Adipocyte (in vitro differentiated cells): ENCODE data around the gene UNC13C.

Experiments
- DNase-seq: peaks from one replicate; pipeline ENCODE4 v3.0.0-alpha.2; 2015; ENCODE audit warnings: low read depth
- H3K27me3 ChIP-seq: replicated peaks from 2 replicates; pipeline ENCODE4 v1.7.0; 2013; ENCODE audit warnings: mild to moderate bottlenecking, low read length, moderate library complexity; ENCODE audit not compliant: control insufficient read depth, insufficient read depth
- H3K36me3 ChIP-seq: 2 replicates; pipeline ENCODE4 v1.7.0; 2013; ENCODE audit warnings: low read length, mild to moderate bottlenecking, moderate library complexity; ENCODE audit not compliant: control insufficient read depth, insufficient read depth, severe bottlenecking
- H3K4me1 ChIP-seq: 2 replicates; pipeline ENCODE4 v1.7.0; 2013; ENCODE audit warnings: mild to moderate bottlenecking, low read length, moderate library complexity; ENCODE audit not compliant: control insufficient read depth, insufficient read depth
- H3K4me3 ChIP-seq: 2 replicates; pipeline ENCODE4 v1.7.0; 2013; ENCODE audit warnings: mild to moderate bottlenecking, low read length, moderate library complexity
- H3K9ac ChIP-seq: 2 replicates; pipeline ENCODE4 v1.7.0; 2013; ENCODE audit warnings: mild to moderate bottlenecking, low read length, moderate library complexity
- H3K9me3 ChIP-seq: 2 replicates; pipeline ENCODE4 v1.7.0; 2013; ENCODE audit warnings: mild to moderate bottlenecking, low read length, moderate library complexity; ENCODE audit not compliant: control insufficient read depth

The UNC13C gene

GRCh38 chr15:54502416-54503075, 524.3 kb downstream of the UNC13C start:
- no peaks in the 10 kb centered on the region for H3K36me3 ChIP-seq
- no peak for DNase-seq
- no peaks in the 10 kb centered on the region for H3K27me3 ChIP-seq
- H3K4me1 ChIP-seq, result no peaks in the 10 kb centered on the region
- peaks cover 4% of the 10 kb centered on the region for H3K9me3 ChIP-seq
- H3K9ac ChIP-seq, result no peak overlapping the region
- no peak overlapping the region for H3K4me3 ChIP-seq

- no peak overlapping the region for H3K4me3 ChIP-seq
- H3K9me3 ChIP-seq, result peaks cover 4% of the 10 kb centered on the region
Measured at GRCh38 chr15:54504695-54505094, 526.5 kb downstream of the UNC13C start.

GRCh38 chr15:54506977-54507524, 528.8 kb downstream of the UNC13C start:
- Histone ChIP-seq H3K4me3 (no peak overlapping the region), H3K9ac (no peak overlapping the region), H3K9me3 (no peaks in the 10 kb centered on the region), H3K27me3 (no peaks in the 10 kb centered on the region), H3K4me1 (no peaks in the 10 kb centered on the region), H3K36me3 (no peaks in the 10 kb centered on the region)
- DNase-seq, result no peak

More at GRCh38 chr15:54504695-54505094, 526.5 kb downstream of the UNC13C start:
- no peaks in the 10 kb centered on the region for H3K36me3 ChIP-seq
- no peak overlapping the region for H3K9ac ChIP-seq
- no peaks in the 10 kb centered on the region for H3K4me1 ChIP-seq
- no peaks in the 10 kb centered on the region for H3K27me3 ChIP-seq
- no peak for DNase-seq

GRCh38 chr15:54514601-54515000, 536.4 kb downstream of the UNC13C start:
- no peaks in the 10 kb centered on the region for H3K4me1 ChIP-seq
- H3K9me3 ChIP-seq, result no peaks in the 10 kb centered on the region
- no peak overlapping the region for H3K9ac ChIP-seq
- H3K4me3 ChIP-seq, result no peak overlapping the region
- H3K27me3 ChIP-seq, result no peaks in the 10 kb centered on the region
- no peak for DNase-seq
- no peaks in the 10 kb centered on the region for H3K36me3 ChIP-seq

GRCh38 chr15:54515664-54516582, 537.7 kb downstream of the UNC13C start:
- Histone ChIP-seq H3K4me3 (no peak overlapping the region), H3K9ac (no peak overlapping the region), H3K9me3 (no peaks in the 10 kb centered on the region), H3K4me1 (no peaks in the 10 kb centered on the region), H3K27me3 (no peaks in the 10 kb centered on the region), H3K36me3 (no peaks in the 10 kb centered on the region)
- DNase-seq, result no peak

- no peak overlapping the region for H3K9ac ChIP-seq
- no peaks in the 10 kb centered on the region for H3K4me1 ChIP-seq
- no peak overlapping the region for H3K4me3 ChIP-seq
- H3K27me3 ChIP-seq, result no peaks in the 10 kb centered on the region
- H3K9me3 ChIP-seq, result no peaks in the 10 kb centered on the region
- DNase-seq, result no peak
- H3K36me3 ChIP-seq, result no peaks in the 10 kb centered on the region
Measured at GRCh38 chr15:54517366-54517765, 539.1 kb downstream of the UNC13C start.

- no peak overlapping the region for H3K9ac ChIP-seq
Measured at GRCh38 chr15:54518156-54518882, 540.1 kb downstream of the UNC13C start.

GRCh38 chr15:54519577-54519976, 541.3 kb downstream of the UNC13C start:
- no peaks in the 10 kb centered on the region for H3K9me3 ChIP-seq
- no peak for DNase-seq
- H3K9ac ChIP-seq, result no peak overlapping the region
- no peaks in the 10 kb centered on the region for H3K36me3 ChIP-seq
- no peaks in the 10 kb centered on the region for H3K27me3 ChIP-seq
- H3K4me1 ChIP-seq, result no peaks in the 10 kb centered on the region
- H3K4me3 ChIP-seq, result no peak overlapping the region

More at GRCh38 chr15:54518156-54518882, 540.1 kb downstream of the UNC13C start:
- H3K4me3 ChIP-seq, result no peak overlapping the region
- no peaks in the 10 kb centered on the region for H3K4me1 ChIP-seq
- no peaks in the 10 kb centered on the region for H3K27me3 ChIP-seq
- DNase-seq, result no peak
- no peaks in the 10 kb centered on the region for H3K9me3 ChIP-seq
- no peaks in the 10 kb centered on the region for H3K36me3 ChIP-seq

GRCh38 chr15:54520616-54521015, 542.4 kb downstream of the UNC13C start:
- Histone ChIP-seq H3K36me3 (no peaks in the 10 kb centered on the region), H3K27me3 (no peaks in the 10 kb centered on the region), H3K9me3 (no peaks in the 10 kb centered on the region), H3K9ac (no peak overlapping the region), H3K4me1 (no peaks in the 10 kb centered on the region), H3K4me3 (no peak overlapping the region)
- no peak for DNase-seq

- no peak overlapping the region for H3K4me3 ChIP-seq
- no peaks in the 10 kb centered on the region for H3K27me3 ChIP-seq
- no peak overlapping the region for H3K9ac ChIP-seq
- no peak for DNase-seq
- H3K36me3 ChIP-seq, result no peaks in the 10 kb centered on the region
- H3K4me1 ChIP-seq, result no peaks in the 10 kb centered on the region
- H3K9me3 ChIP-seq, result no peaks in the 10 kb centered on the region
Measured at GRCh38 chr15:54521206-54521605, 543.0 kb downstream of the UNC13C start.

- DNase-seq, result no peak
- Histone ChIP-seq H3K9me3 (no peaks in the 10 kb centered on the region), H3K4me3 (no peak overlapping the region), H3K27me3 (no peaks in the 10 kb centered on the region), H3K36me3 (no peaks in the 10 kb centered on the region), H3K9ac (no peak overlapping the region), H3K4me1 (no peaks in the 10 kb centered on the region)
Measured at GRCh38 chr15:54528021-54528420, 549.8 kb downstream of the UNC13C start.
